Jurkat, Clone E6-1 (cell line): ENCODE results near the gene KCTD14.
"Not testable (repeated sequence)": the region's sequence is repeated elsewhere in the genome, so short reads cannot be mapped to it uniquely, and the experiment has no call there.

Source experiments
- DNase-seq: peaks from one replicate; pipeline ENCODE4 v3.0.0-alpha.2; 2011; ENCODE audit warnings: low read depth, low spot score
- H3K4me3 ChIP-seq: 2 replicates; pipeline ENCODE4 v1.5.1; 2011; ENCODE audit warnings: mild to moderate bottlenecking, low read length, control low read depth, moderate library complexity

The KCTD14 gene

DNA sequence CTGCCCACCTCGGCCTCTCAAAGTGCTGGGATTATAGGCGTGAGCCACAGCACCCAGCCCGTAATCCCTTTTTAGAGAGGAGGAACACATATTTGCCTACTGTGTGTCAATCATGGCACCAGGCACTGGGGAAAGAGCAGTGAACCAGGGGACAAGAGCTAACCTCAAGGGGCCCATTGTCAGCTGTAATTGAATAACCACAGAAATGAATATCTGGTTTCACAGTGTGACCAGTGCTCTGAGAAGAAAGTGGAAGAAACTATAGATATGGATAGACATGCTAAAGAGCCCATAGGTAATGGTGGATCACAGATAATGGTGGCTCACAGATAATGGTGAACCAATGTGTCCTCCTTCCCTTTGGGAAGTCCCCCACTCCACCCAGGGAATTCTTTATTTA lies 8.6 kb upstream of the KCTD14 start:
- DNase-seq, result no peak
- H3K4me3 ChIP-seq, result no peak overlapping the region

- H3K4me3 ChIP-seq, result no peak overlapping the region
- peak; percentile 14 for DNase-seq
These were observed 7.6 kb upstream of the KCTD14 start for GRCh38 chr11:78030429-78031325.

DNA sequence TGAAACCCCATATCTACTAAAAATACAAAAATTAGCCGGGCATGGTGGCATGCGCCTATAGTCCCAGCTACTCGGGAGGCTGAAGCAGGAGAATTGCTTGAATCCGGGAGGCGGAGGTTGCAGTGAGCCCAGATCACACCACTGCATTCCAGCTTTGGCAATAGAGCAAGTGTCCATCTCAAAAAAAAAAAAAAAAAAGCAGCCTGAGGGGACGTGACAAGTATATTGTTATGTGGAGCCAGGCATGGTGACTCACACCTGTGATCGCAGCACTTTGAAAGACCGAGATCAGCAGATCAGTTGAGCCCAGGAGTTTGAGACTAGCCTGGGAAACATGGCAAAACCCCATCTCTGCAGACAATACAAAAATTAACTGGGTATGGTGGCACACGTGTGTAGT lies 5.3 kb upstream of the KCTD14 start:
- DNase-seq, H3K4me3 ChIP-seq: not testable (repeated sequence)

DNA sequence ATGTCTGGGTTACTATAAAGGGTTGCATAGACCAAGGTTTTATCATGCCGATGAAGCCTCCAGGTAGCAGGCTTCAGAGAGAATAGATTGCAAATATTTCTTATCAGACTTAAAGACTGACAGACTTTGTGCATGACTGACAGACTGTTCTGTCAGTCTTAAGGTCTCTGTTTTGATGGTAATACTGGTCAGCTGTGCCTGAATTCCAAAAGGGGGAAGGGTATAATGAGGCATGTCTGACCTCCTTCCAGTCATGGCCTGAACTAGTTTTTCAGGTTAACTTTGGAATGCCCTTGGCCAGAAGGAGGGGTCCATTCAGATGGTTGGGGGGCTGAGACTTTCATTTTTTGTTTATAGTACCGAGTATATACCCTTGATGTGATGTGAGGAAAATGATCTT lies 4.7 kb upstream of the KCTD14 start:
- no peak for DNase-seq
- no peak overlapping the region for H3K4me3 ChIP-seq

DNA sequence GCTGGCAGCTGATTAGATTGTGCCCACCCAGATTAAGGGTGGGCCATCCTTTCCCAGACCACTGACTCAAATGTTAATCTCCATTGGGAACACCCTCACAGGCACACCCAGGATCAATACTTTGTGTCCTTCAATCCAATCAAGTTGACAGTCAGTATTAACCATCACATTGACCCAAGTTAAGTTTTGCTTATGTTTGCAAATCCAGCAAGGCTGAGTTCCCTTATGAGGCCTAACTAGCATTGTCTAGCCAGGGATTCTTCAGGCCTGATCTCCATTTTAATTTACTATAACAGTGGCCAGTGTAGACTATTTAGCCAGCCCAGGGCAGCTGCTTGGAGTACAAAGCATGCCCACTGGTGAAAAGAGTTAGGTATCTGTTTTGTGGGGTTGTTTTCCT lies 2.3 kb upstream of the KCTD14 start:
- no peak for DNase-seq
- H3K4me3 ChIP-seq, result no peak overlapping the region

GRCh38 chr11:78023426-78023825 lies 350 bp upstream of the KCTD14 start:
- no peak for DNase-seq
- no peak overlapping the region for H3K4me3 ChIP-seq

DNA sequence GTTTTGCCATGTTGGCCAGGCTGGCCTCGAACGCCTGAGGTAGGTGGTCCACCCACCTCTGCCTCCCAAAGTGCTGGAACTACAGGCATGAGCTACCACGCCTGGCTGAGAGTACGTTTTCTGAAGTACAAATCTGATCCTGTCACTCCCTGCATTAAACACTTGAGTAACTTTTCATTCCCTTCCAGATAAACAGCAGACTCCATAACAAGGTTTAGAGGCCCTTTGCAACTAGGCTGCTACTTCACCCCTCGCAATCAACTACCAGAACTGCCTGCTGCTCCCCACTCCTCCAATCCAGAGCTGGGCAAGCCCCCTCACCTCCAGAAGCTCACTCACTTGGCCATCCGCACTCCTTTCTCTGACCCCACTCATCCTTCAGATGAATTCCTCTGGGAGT lies 1.5 kb downstream of the KCTD14 start:
- H3K4me3 ChIP-seq, result no peak overlapping the region
- no peak for DNase-seq

- no peak for DNase-seq
- H3K4me3 ChIP-seq, result no peak overlapping the region
These were observed 2.8 kb downstream of the KCTD14 start for GRCh38 chr11:78020246-78020645.

DNA sequence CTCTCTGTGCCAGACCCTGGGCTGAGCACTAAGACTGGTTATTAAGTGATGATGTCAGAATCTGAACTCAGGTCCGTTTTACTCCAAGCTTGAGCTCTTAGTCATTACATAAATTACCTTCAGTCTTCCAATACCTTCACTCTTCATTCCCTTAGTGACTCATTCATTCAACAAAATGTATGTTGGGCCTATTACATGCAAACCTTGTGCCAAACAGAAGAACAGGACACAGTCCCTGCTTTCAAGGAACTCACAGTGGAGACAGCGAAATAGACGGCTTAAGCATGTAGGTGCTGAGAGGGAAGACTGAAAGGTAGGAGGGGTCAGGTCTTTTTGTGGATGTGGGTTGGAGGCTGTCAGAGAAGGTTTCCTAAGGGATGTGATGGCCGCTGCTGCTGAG lies 3.3 kb downstream of the KCTD14 start:
- H3K4me3 ChIP-seq, result no peak overlapping the region
- DNase-seq, result no peak

DNA sequence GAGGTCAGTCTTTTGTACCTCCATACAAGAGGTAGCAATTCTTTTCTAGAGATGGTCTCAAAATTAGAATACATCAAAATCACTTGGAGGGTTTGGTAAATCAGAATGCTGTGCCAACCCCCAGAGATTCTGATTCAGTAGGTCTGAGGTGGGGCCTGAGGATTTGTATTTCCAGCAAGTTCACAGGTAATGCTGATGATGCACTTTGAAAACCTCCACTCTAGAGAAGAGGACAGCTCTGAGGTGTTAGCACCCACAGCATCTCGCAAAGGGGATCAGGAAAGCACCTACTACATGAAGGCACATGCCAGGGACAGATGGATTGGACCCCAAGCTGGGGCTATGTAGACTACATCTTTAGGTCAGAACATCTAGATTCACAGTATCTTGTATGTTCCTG lies 7.2 kb downstream of the KCTD14 start:
- H3K4me3 ChIP-seq, result no peak overlapping the region
- DNase-seq, result no peak

GRCh38 chr11:78014937-78015520 lies 8.0 kb downstream of the KCTD14 start:
- DNase-seq, H3K4me3 ChIP-seq: not testable (repeated sequence)

DNA sequence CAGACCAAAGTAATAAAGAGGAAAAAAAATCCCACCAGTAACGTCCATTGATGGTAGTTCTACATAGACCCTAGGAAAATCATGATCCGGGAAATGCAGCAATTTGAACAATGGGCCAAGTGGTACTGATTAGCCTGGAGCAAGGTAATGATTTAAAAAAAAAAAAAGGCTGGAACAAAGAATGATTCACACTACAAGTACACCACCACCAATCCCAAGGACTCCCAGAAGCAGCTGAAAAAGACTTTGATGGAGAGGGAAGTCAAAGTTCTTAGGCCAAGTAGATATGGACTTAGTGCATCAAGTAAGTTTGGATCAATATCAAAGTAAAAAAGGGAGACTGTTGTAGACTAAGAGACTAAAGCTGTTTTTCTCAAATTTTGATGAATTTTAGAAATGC lies 11.8 kb downstream of the KCTD14 start:
- no peak for DNase-seq
- no peak overlapping the region for H3K4me3 ChIP-seq

DNA sequence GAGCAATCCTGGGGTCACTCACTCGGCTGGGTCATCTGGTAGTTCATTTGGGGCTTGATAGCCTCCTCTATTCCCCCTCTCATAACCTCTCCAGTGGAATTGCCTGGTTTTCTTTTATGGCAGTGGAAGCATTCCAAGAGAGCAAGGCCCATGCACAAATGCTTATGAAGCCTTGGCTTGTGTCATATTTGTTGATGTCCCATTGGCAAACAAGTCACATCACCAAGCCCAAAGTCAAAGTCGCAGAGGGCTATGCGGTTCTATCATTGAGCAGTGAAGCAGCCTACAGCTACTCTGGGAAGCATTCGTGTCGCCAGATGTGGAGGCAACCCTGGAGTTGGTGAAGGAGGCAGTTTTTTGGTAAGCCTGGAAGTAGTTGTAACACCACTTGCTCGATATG lies 12.3 kb downstream of the KCTD14 start:
- DNase-seq, result no peak
- H3K4me3 ChIP-seq, result no peak overlapping the region

GRCh38 chr11:78010304-78010703 lies 12.8 kb downstream of the KCTD14 start:
- no peak overlapping the region for H3K4me3 ChIP-seq
- no peak for DNase-seq

DNA sequence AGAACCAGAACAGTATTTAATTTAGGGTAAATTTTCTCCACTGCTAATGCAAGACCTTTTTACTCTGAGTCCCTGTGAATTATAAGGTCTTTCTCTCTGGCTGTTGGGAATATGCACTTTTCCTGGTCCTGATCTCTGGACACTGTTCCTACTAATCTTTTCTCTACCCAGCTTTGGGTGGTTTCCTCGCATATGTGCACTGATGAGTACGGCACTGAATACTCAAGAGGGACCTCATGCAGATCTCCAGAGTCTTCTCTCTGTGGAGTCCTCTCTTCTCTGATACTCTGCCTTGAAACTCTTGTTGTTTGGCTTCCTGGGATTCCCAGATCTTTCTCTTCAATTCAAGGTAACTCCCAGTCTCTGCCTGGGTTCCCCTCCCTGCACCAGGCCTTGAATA lies 14.0 kb downstream of the KCTD14 start:
- H3K4me3 ChIP-seq, result no peak overlapping the region
- no peak for DNase-seq

GRCh38 chr11:78000193-78000592 lies 22.9 kb downstream of the KCTD14 start:
- peak; percentile 64 for DNase-seq
- no peak overlapping the region for H3K4me3 ChIP-seq

GRCh38 chr11:77999446-78000030 lies 23.5 kb downstream of the KCTD14 start:
- DNase-seq, result no peak
- H3K4me3 ChIP-seq, result no peak overlapping the region

DNA sequence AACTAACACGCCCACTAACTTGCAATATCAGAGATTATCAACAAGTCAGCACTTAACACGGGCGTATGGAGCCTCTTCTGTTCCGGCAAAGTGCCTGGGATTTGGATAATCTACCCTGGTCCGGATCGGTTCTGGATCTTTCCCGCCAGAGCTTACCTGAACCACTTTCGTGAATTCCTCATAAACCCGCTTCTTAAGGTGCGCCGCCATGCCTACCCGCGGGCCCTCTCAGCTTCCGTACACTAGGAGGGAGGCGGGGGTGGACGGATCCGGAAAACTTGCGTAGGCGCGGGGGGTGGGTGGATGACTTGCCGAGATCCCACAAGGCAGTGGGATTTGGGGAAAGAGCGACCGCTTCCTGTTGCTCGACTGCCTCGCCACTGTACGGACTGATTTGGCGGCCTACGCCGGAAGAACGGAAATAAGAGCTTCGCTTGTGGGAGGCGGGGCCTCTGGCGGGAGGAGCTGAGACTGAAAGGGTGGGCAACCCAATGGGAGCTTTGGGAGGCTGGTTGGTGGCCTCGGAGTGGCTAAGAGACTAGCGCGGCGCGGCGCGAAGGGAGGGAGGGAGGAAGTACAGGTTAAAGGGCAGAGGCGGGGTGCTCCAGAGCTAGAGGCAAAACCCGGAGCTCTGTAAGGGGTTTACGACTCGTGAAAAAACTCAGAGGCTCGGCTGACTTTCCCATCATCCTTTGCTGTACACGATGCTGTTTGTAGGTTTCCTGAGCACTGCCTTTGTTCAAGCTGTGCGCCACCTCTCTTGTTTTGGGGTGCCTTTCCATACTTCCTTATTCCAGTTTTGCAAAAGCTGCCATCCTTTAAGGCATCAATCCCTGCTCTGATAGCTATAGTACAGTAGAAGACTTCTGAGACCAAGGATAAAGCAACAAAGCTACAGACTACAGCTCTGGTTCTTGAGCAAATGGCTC lies 28.4 kb downstream of the KCTD14 start, which contains the start of gene INTS4:
Gene INTS4, minus strand, starts transcription at position 235 of the 929 bp plus-strand sequence. Its CDS starts 25 bp downstream, at position 210.
- peak; percentile 100 for DNase-seq
- peak within 1 kb of the TSS; percentile 98 for H3K4me3 ChIP-seq

GRCh38 chr11:77993902-77994301 lies 29.2 kb downstream of the KCTD14 start:
- H3K4me3 ChIP-seq, result peak overlapping the region; percentile 98
- no peak for DNase-seq
